ENCODE measurements around the gene MYO1G.

DNA sequence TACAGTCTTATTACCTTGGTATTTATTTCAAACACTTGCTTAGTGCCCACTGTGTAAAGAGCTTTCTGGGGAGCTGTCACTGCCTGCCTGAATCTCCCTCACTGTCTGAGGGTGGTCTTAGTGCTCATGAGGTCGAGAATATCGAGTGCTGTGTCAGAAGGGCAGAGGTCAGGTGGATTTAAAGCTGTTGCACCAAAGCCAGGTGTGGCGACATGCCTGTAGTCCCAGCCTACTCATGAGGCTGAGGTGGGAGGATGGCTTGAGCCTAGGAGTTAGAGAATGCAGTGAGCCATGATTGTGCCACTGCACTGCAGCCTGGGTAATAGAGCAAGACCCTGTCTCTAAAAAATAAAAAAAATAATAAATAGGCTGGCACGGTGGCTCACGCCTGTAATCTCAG is 42.1 kb upstream of the MYO1G start:
- TF ChIP-seq CTCF (IDR thresholded peaks at IDR 0.05) (no peak), POLR2A (IDR thresholded peaks at IDR 0.05) (no peak)

Data from Peyer's patch (tissue), 4 donors.